CD14-positive monocyte (primary cell): ENCODE measurements around the gene TMEM107. TPM values are rescaled to one million over a fixed set of nuclear protein-coding genes. Genes with fewer than 3 reads are reported as not detected.

Experiments
- DNase-seq, 3 donors: peaks; one replicate each; pipeline ENCODE4 v3.0.0-alpha.2; 2011 to 2022
- H2AFZ ChIP-seq: 2 replicates; pipeline ENCODE4 v1.6.0; 2012; ENCODE audit warnings: mild to moderate bottlenecking, low read depth, low read length, inconsistent platforms; ENCODE audit not compliant: insufficient read depth, poor library complexity, severe bottlenecking
- H3K27ac ChIP-seq, 2 donors: 1 replicate in 1 of 2; 2 replicates in 1 of 2; pipeline ENCODE4 v1.5.1; 2012 to 2013; ENCODE audit warnings: low read length in 2 of 2, control low read depth in 1 of 2, inconsistent platforms in 1 of 2, low read depth in 1 of 2, mild to moderate bottlenecking in 1 of 2
- H3K27me3 ChIP-seq, 2 donors: one replicate each; pipeline versions ENCODE4 v1.6.0 to v1.6.1; 2011 to 2013; ENCODE audit warnings: low read length in 2 of 2; ENCODE audit not compliant: control insufficient read depth in 2 of 2, insufficient read depth in 2 of 2
- H3K36me3 ChIP-seq, 2 donors: replicated peaks in 1 of 2; 1 replicate in 1 of 2; 2 replicates in 1 of 2; pipeline versions ENCODE4 v1.5.1 to v1.6.1; 2012 to 2013; ENCODE audit warnings: low read length in 2 of 2, control low read depth in 1 of 2, inconsistent platforms in 1 of 2, mild to moderate bottlenecking in 1 of 2; ENCODE audit not compliant: insufficient read depth in 2 of 2, control insufficient read depth in 1 of 2
- H3K4me1 ChIP-seq, 2 donors: 1 replicate in 1 of 2; 2 replicates in 1 of 2; pipeline versions ENCODE4 v1.5.1 to v1.6.1; 2012 to 2013; ENCODE audit warnings: low read length in 2 of 2, control low read depth in 1 of 2, inconsistent platforms in 1 of 2, mild to moderate bottlenecking in 1 of 2, moderate library complexity in 1 of 2; ENCODE audit not compliant: insufficient read depth in 2 of 2, control insufficient read depth in 1 of 2
- H3K4me2 ChIP-seq: replicated peaks from 2 replicates; pipeline ENCODE3; 2012; ENCODE audit warnings: low read length, moderate library complexity, mild to moderate bottlenecking; ENCODE audit not compliant: poor library complexity, severe bottlenecking; ENCODE audit errors: extremely low read depth
- H3K4me3 ChIP-seq, 3 experiments: fragments of 200-600 bp in 1 of 3; sonication (generic) in 1 of 3; replicated peaks in 1 of 3; 1 replicate in 2 of 3; 2 replicates in 1 of 3; pipeline ENCODE4 v1.5.1; 2011 to 2013; ENCODE audit warnings: low read length in 3 of 3, mild to moderate bottlenecking in 3 of 3, control low read depth in 2 of 3, low read depth in 2 of 3, inconsistent platforms in 1 of 3, moderate library complexity in 1 of 3
- H3K79me2 ChIP-seq: 2 replicates; pipeline ENCODE4 v1.6.0; 2012; ENCODE audit warnings: mild to moderate bottlenecking, control low read depth, inconsistent platforms, low read length, moderate library complexity; ENCODE audit not compliant: insufficient read depth
- H3K9ac ChIP-seq: 2 replicates; pipeline ENCODE4 v1.6.0; 2017; ENCODE audit warnings: low read length, mild to moderate bottlenecking; ENCODE audit not compliant: insufficient read depth, poor library complexity, severe bottlenecking
- H3K9me3 ChIP-seq, 2 donors: replicated peaks in 1 of 2; 1 replicate in 1 of 2; 2 replicates in 1 of 2; pipeline versions ENCODE4 v1.5.1 to v1.6.1; 2012 to 2013; ENCODE audit warnings: low read length in 2 of 2, control low read depth in 1 of 2; ENCODE audit not compliant: control insufficient read depth in 1 of 2, insufficient read depth in 1 of 2
- H4K20me1 ChIP-seq: 2 replicates; pipeline ENCODE4 v1.6.0; 2012; ENCODE audit warnings: mild to moderate bottlenecking, low read length, control low read depth, moderate library complexity; ENCODE audit not compliant: insufficient read depth
- H3K27ac Mint-ChIP-seq, 7 donors: one replicate each; pipeline ENCODE4 v1.8.0; 2020; ENCODE audit warnings: mild to moderate bottlenecking in 7 of 7, mixed read lengths in 7 of 7, moderate library complexity in 6 of 7, inconsistent platforms in 2 of 7
- H3K27me3 Mint-ChIP-seq, 3 donors: one replicate each; pipeline ENCODE4 v1.8.0; 2021 to 2022; ENCODE audit warnings: low read depth in 3 of 3, mild to moderate bottlenecking in 3 of 3, mixed read lengths in 3 of 3, moderate library complexity in 3 of 3, inconsistent platforms in 1 of 3
- H3K36me3 Mint-ChIP-seq, 2 donors: one replicate each; pipeline ENCODE4 v1.8.0; 2020; ENCODE audit warnings: mixed read lengths in 2 of 2, inconsistent platforms in 1 of 2, mild to moderate bottlenecking in 1 of 2
- H3K4me1 Mint-ChIP-seq: one replicate; pipeline ENCODE4 v1.8.0; 2020; ENCODE audit warnings: mild to moderate bottlenecking, mixed read lengths
- H3K4me3 Mint-ChIP-seq, 2 donors: one replicate each; pipeline ENCODE4 v1.8.0; 2020; ENCODE audit warnings: mild to moderate bottlenecking in 2 of 2, mixed read lengths in 2 of 2, moderate library complexity in 1 of 2
- H3K9me3 Mint-ChIP-seq, 7 donors: one replicate each; pipeline ENCODE4 v1.8.0; 2020 to 2022; ENCODE audit warnings: mixed read lengths in 7 of 7, mild to moderate bottlenecking in 6 of 7, moderate library complexity in 6 of 7, inconsistent platforms in 2 of 7
- WGBS: methylation state at CpG from one replicate; pipeline ENCODE4 v1.1.5; 2013; ENCODE audit warnings: missing lambda C conversion rate; ENCODE audit not compliant: insufficient coverage; 5-methylcytosine and 5-hydroxymethylcytosine counted together
- intact Hi-C, 2 donors: fragments of 100-400 bp; cut with micrococcal nuclease; formaldehyde crosslinking; loops; one replicate each; pipeline versions ENCODE4 v1.15.0 to v1.15.1; 2023
- polyA plus RNA-seq, 3 donors: library from polyadenylated mRNA; depleted of rRNA in 1 of 3; unstranded in 2 of 3; stranded (reverse) in 1 of 3; fragments of 300-500 nt in 2 of 3; fragments of >200 nt in 1 of 3; fragmentation: Illumina TruSeq in 2 of 3; gene quantifications; 1 replicate in 2 of 3; 2 replicates in 1 of 3; pipeline ENCODE4 v1.2.3, GENCODE V29; 2012 to 2021
- TF ChIP-seq, protein P1 (sequence below): fragments of 200-600 bp; IDR thresholded peaks from one replicate; pipeline ENCODE4 v1.8.0; 2022; ENCODE audit warnings: antibody characterized with exemption, mild to moderate bottlenecking

TMEM107 gene
- polyA plus RNA-seq, 3 donors = 20.5 to 37.4 (median 31.4) TPM

DNA sequence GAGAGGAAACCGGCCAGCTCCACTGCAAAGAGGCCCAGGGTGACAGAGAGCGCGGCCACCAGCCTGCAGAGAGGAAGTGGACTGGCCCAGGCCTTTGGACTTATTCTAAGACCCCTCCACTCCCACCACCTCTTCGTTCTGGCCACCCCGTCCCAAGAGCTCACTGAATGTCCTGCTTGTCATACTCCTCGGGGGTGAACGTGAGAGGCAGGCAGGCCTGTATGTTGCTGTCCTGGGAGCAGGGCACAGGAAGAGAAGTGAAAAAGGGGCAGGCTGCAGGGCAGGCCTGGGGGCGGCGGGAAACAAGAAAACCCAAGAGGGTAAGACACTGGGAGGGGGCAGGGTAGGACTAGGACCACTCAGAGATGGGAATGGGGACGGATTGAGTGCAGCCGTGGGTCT is 384 bp downstream of the TMEM107 start:
- Histone ChIP-seq H3K79me2 (peaks cover 19% of the 10 kb centered on the region), H3K27ac (peak overlapping the region; percentile 56), H3K9ac (peak overlapping the region; percentile 67), H3K4me3 (peak overlapping the region; percentile 41 to 80 (median 78)), H3K4me2 (peak overlapping the region; percentile 92), H4K20me1 (no peaks in the 10 kb centered on the region), H3K4me1 (peaks cover 31 to 48% of the 10 kb centered on the region in 2 donors), H3K27me3 (no peaks in the 10 kb centered on the region), H2AFZ (peak overlapping the region; percentile 96), H3K36me3 (no peaks in the 10 kb centered on the region), H3K9me3 (no peaks in the 10 kb centered on the region)
- TF ChIP-seq, protein P1, sequence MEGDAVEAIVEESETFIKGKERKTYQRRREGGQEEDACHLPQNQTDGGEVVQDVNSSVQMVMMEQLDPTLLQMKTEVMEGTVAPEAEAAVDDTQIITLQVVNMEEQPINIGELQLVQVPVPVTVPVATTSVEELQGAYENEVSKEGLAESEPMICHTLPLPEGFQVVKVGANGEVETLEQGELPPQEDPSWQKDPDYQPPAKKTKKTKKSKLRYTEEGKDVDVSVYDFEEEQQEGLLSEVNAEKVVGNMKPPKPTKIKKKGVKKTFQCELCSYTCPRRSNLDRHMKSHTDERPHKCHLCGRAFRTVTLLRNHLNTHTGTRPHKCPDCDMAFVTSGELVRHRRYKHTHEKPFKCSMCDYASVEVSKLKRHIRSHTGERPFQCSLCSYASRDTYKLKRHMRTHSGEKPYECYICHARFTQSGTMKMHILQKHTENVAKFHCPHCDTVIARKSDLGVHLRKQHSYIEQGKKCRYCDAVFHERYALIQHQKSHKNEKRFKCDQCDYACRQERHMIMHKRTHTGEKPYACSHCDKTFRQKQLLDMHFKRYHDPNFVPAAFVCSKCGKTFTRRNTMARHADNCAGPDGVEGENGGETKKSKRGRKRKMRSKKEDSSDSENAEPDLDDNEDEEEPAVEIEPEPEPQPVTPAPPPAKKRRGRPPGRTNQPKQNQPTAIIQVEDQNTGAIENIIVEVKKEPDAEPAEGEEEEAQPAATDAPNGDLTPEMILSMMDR = no peak
- H3K27me3 Mint-ChIP-seq = peaks cover 0 to 3% (median 0%) of the 10 kb centered on the region in 3 donors
- no peaks in the 10 kb centered on the region for H3K9me3 Mint-ChIP-seq
- H3K27ac Mint-ChIP-seq = peak overlapping the region; percentile 85 to 95 (median 92)
- H3K36me3 Mint-ChIP-seq = no peaks in the 10 kb centered on the region
- H3K4me3 Mint-ChIP-seq = peak overlapping the region; percentile 91 to 96
- intact Hi-C loops = loop anchor here in 1 of 2 donors (1.0 kb wide), 1 partner anchor 10 kb away; no protein-coding TSS in a partner anchor
- peaks cover 41% of the 10 kb centered on the region for H3K4me1 Mint-ChIP-seq
- 1% methylated on average over 9 of the region's 11 CpGs for WGBS
- DNase-seq = peak in 1 of 3 donors; percentile 27

DNA sequence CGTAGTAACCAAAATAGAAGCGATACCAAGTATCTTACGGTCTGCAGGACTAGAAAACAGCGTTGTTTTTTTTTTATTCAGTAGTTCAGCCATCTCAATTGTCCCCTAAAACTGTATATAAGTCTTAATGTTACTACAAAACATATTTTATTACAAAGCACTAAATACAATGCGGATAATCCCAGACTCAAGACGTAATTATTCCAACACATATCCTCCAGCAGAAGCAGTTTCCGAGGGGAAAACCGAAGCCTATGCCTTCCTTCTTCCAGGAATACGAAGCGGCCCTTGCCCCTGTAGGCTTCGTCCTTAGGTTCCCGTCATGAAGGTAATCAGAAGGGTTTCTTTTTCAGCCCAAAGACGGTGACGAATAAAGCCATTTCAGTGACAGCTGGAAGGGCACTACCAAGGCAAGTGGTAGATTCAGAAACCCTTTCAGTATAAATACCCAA is 2.3 kb downstream of the TMEM107 start:
- Histone ChIP-seq H3K4me1 (peaks cover 31 to 48% of the 10 kb centered on the region in 2 donors), H2AFZ (peak overlapping the region; percentile 58), H3K4me2 (peak overlapping the region; percentile 75), H3K9ac (peak overlapping the region; percentile 81), H3K4me3 (peak overlapping the region; percentile 18 to 70 (median 39)), H3K27ac (peak overlapping the region; percentile 65 to 98), H3K27me3 (no peaks in the 10 kb centered on the region), H3K79me2 (peaks cover 19% of the 10 kb centered on the region), H3K36me3 (no peaks in the 10 kb centered on the region), H4K20me1 (no peaks in the 10 kb centered on the region), H3K9me3 (no peaks in the 10 kb centered on the region)
- no peak for DNase-seq
- WGBS = 0% methylated on average over 9 of the region's 14 CpGs
- intact Hi-C loops = loop anchor here in 1 of 2 donors (5.0 kb wide), 1 partner anchor 37 kb away; no protein-coding TSS in a partner anchor
- peak overlapping the region; percentile 41 to 86 for H3K4me3 Mint-ChIP-seq
- H3K4me1 Mint-ChIP-seq = peaks cover 41% of the 10 kb centered on the region
- H3K36me3 Mint-ChIP-seq = no peaks in the 10 kb centered on the region
- H3K27me3 Mint-ChIP-seq = no peaks in the 10 kb centered on the region
- TF ChIP-seq, protein P1 = no peak
- no peaks in the 10 kb centered on the region for H3K9me3 Mint-ChIP-seq
- peak overlapping the region; percentile 98 to 100 (median 99) for H3K27ac Mint-ChIP-seq
